UCSD-AML1 (cell line): Measurements from ENCODE around the gene SUSD4.

Source experiments
- DNase-seq: peaks from one replicate; lab custom pipeline; 2025; ENCODE audit not compliant: unreplicated experiment; lab: John Stamatoyannopoulos, UW

SUSD4 gene

DNA sequence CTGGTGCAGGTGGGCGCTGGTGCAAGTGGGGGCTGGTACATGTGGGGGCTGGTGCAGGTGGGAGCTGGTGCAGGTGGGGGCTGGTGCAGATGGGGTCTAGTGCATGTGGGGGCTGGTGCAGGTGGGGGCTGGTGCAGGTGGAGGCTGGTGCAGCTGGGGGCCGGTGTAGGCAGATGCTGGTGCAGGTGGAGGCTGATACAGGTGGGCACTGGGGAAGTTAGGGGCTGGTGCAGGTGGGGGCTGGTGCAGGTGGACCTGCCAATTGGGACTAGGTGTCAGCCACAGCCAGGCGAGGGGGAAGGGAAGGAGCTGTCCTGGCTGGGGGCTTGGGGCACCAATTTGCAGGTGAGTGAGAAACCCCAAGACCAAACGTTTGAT lies 174.5 kb downstream of the SUSD4 start:
- no peak for DNase-seq

DNA sequence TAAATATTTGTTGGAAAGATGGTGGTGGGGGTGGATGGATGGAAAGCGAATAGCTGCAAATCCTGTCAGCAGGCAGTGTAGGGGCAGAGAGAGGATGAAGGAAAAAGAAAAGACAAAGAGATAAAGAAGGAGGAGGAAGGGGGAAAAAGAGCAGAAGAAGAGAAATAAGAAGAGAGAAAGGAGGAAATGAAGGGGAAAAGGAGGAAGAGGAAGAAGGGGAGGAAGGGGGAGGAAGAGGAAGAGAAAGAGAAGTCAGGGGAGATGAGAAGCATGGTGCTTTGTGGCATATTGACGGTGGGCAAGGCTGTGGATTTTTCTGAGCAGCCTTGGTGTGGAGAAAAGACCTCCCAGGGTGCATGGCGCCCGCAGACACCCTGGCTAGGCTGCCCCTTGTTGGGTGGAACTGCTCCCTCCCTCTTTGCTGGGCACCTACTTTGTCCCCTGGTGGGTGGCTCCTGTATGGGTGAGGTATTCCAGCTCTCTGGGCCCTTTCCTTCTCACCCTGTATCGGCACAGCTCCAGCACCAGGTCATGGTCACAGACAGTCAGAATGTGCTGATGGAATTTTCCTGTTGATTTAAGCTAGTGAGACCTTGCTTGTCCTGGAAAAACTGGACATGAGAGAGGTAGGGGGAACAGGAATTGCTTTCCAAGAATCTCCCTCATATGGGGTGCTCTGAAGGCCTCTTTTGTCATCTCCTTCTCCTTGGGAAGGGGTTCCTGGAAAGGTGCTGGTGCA lies 175.2 kb downstream of the SUSD4 start:
- DNase-seq: no peak

DNA sequence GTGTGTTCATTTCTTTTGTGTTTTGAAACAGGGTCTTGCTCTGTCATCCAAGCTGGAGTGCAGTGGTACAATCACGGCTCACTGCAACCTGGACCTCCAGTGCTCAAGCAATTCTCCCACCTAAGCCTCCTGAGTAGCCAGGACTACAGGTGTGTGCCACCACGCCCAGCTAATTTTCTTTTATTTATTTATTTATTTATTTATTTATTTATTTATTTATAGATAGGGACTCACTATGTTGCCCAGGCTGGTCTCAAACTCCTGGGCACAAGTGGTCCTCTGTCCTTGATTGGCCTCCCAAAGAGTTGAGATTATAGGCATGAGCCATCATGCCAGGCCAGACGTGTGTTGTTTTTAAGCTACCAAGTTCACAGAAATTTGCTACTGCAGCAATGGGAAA lies 177.2 kb downstream of the SUSD4 start:
- no peak for DNase-seq

DNA sequence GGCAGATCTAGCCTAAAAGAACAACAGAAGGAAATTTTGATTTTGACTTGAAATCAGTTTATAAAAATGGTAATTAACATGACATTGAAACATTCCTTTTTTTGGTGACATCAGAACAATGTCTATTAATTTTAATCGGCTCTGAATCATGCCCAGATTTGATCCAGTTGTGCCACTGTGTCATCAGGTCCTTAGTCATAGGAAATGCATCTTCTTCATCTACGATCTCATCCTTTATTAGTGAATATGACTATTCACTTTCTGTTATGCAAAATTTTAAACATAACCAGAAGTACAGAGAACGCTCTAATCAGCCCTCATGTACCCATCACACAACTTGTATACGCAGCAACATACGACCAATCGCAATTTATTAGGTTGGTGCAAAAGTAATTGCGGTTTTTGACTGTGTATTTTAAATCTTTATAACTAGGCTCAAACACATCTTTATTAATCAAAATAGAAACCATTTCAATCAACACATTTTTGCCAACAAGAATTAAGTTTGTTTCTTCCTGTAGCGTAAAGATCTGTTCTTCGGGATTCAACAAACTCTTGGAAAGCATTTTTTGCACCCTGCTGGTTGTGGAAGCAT lies 180.6 kb downstream of the SUSD4 start:
- no peak for DNase-seq

DNA sequence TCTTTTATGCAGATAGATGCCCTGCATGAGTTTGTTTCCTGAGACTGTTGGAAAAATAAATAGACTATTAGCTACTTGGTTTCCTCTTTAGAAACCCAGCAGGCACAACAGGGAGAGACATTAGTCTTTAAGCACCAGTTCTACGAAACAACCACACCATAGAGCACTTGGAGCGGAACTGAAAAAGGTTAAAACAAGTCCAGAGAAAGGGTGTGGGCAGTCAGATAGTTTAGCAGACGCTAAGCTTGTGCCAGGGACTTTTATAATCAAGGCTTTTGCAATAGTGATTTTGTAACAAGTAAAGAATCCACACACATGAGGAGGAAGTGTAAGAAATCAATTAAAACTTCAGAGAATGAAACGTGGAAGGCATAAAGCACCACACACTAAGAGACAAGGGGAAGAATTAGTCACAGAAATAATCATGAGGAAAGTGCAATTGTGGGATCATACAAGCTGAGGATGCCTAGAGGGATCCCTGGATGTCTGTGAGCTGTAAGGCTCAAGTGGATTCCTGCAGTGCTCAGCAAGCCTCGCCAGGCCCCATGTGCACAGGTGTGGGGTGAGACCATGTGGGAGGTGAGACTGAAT lies 183.2 kb downstream of the SUSD4 start:
- no peak for DNase-seq

DNA sequence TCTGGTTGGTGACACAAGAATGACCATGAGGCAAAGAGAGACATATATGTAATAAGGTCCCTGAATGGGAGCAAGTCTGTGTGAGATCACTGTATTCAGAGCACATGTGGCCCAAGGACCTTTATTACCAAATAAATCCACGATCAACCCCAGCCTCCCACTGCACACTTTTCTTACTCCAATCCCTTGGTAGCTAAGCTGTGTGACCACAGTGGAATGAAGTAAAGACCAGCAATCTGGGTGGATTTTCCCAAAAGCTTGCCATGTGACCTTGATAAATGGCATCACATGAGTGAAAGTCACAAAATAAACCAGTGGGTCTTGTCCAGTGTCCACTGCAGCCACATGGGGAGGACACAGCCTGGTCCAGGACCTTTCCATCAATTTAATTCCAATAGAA lies 184.2 kb downstream of the SUSD4 start:
- DNase-seq: no peak

DNA sequence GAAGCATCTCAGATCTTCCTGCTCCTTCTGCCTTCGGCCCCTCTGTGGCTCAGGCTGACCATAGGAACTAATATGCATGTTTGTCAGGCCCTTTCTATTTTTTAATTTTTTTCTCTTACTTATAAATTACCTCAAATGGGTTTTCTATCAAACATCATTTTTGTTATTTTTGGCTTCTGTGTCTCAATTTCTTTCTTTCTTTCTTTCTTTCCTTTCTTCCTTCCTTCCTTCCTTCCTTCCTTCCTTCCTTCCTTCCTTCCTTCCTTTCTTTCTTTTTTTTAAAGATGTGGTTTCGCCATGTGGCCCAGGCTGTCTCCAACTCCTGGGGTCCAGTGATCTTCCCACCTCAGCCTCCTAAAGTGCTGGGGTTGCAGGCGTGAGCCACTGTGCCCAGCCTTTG lies 184.7 kb downstream of the SUSD4 start:
- no peak for DNase-seq

DNA sequence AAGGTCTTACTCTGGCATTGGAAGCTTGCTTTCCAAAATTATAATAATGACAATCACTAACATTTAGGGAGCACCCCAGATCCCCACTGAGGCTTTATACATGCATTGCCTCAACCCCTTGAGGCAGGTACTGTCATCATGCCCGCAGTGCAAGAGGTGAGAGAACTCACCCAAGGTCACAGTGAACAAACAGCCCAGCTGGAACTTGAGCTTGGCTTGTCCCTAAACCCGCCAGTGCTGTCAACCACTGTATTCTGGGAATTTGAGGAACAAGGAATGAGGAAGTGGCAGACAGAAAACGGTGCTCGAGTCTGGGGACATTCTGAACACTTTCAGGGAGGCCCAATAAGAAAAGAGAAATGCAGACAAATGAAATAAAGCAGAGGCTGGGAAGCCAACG lies 186.3 kb downstream of the SUSD4 start:
- DNase-seq: peak; percentile 47

DNA sequence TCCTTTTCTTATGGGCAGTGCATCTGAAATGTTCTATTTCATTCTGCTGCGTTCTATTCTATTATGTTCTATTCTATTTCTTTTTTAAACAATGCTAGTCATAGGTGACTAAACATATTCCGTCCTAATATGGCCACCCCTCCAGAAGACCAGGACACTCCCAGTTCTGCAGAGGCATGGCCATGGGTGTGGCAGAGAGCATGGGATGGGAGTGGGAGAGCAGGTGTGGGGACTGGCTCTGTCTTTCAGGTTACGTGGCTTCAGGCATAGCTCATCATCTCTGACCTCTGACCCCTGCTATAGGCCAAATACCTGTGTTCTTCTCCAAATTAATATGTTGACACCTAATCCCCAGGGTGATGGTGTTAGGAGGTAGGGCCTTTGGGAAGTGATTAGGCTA lies 187.5 kb downstream of the SUSD4 start:
- no peak for DNase-seq

DNA sequence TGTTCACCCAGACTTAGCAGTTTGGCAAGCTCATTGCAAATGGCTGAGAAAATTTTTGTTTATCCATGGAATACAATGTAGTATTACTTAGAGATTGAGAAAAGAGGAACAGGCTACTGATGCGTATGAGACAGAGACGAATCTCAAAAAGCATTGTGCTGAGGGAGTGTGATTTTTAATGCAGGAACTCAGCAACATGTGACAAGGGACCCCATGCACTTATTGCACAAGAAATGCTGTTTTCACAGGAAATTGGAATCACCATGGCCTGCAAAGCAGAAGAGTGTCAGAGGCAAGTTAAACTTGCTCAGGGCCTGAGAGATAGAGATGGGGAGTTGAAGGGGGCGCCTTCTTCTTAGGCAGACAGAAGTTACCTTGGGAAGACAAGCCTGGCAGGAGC lies 188.3 kb downstream of the SUSD4 start:
- DNase-seq: no peak

DNA sequence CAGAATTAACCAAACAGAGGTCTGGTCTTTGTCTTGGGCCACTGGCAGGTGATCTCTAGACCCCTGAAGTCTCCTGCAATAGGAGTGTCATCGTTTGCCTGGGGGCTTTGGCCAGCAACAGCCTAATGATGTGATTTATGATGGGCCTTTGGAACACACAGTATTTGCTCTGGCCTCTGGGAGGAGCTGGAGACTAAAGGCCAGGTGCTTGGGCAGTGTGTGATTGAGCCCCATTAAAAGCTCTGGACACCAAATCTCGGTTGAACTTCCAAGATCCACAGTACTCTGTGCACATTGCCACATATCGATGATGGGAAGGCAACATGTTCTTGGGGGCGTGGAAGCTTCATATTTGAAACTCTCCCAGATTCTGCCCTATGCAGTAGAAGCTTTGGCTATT lies 188.9 kb downstream of the SUSD4 start:
- DNase-seq: no peak
